ENCODE results near the gene CACNA2D4. TPM values are rescaled to one million over a fixed set of nuclear protein-coding genes. Genes with fewer than 3 reads are reported as not detected.

Gene CACNA2D4
- total and polyA plus RNA-seq, 2 of the 13 experiments (the other 11 are each of a cell fraction or from before 2014, with no cell fraction given) = 14.2 to 136 TPM

- TF ChIP-seq SPEN (CRISPR knock-in tag; IDR thresholded peaks at IDR 0.05; ENCODE audit: low read depth) (no peak), SALL1 (CRISPR knock-in tag; IDR thresholded peaks at IDR 0.05) (no peak)
These were observed 76.8 kb downstream of the CACNA2D4 start (continued) for GRCh38 chr12:1841586-1842182.

- H3K4me2 ChIP-seq (ENCODE audit: low read depth, low read length) = no peak overlapping the region
- BruUV-seq (replicated peaks) = no TSS peak
These were observed 77.4 kb downstream of the CACNA2D4 start for GRCh38 chr12:1840981-1841425.

More at GRCh38 chr12:1840981-1841425, 77.4 kb downstream of the CACNA2D4 start:
- peaks cover 56% of the 10 kb centered on the region for H3K4me1 ChIP-seq (ENCODE audit: insufficient read depth, low read length)
- no peak overlapping the region for H3K4me3 ChIP-seq (replicated peaks in 1 of 3; ENCODE audit: insufficient read depth in 1 of 3, low read depth in 2 of 3, low read length in 3 of 3)
- no peaks in the 10 kb centered on the region for H3K9me3 ChIP-seq (ENCODE audit: low read length)
- H4K20me1 ChIP-seq (ENCODE audit: insufficient read depth, low read length) = no peaks in the 10 kb centered on the region
- DNase-seq (ENCODE audit: low spot score) (no peak), ATAC-seq (no peak), FAIRE-seq (no peak)
- WGBS (ENCODE audit: low lambda C conversion rate) = 93% methylated on average over 14 of the region's 16 CpGs
- no peak overlapping the region for H3K27ac ChIP-seq (ENCODE audit: extremely low read length, insufficient read depth, low read length)
- intact Hi-C loops (cut with micrococcal nuclease; ENCODE audit: unreplicated experiment) = no loop called here
- CTCF ChIA-PET (ENCODE audit: low intra/inter-chr PET ratio, low total read pairs) = no interaction called here
- no peaks in the 10 kb centered on the region for H3K36me3 ChIP-seq (replicated peaks in 1 of 2; ENCODE audit: control insufficient read depth in 1 of 2, insufficient read depth in 2 of 2, low read length in 2 of 2)
- in situ Hi-C loops (cut with HindIII; ENCODE audit: extremely low pct_ligation_motif_present, low pct_unique_long_range_greater_than_20kb) = no loop called here
- H3K27me3 ChIP-seq (ENCODE audit: control insufficient read depth in 1 of 2, insufficient read depth in 2 of 2, low read length in 2 of 2) = peaks cover 7 to 22% of the 10 kb centered on the region in 2 experiments
- TF ChIP-seq ZNF407 (CRISPR knock-in tag; IDR thresholded peaks at IDR 0.05; ENCODE audit: not compliant biosample characterization) (no peak), REL (CRISPR knock-in tag; conservative IDR thresholded peaks at IDR 0.05) (no peak), ZNF546 (CRISPR knock-in tag; conservative IDR thresholded peaks at IDR 0.05) (no peak), SKI (IDR thresholded peaks at IDR 0.05; ENCODE audit: partially characterized antibody) (no peak), ZKSCAN1 (IDR thresholded peaks at IDR 0.05; ENCODE audit: low read length) (no peak), GMEB1 (CRISPR knock-in tag; IDR thresholded peaks at IDR 0.05; ENCODE audit: borderline replicate concordance) (no peak), ZNF251 (CRISPR knock-in tag; IDR thresholded peaks at IDR 0.05) (no peak)
- no peak overlapping the region for H2AFZ ChIP-seq (ENCODE audit: low read length)
- H3K79me2 ChIP-seq (ENCODE audit: insufficient read depth, low read length) = no peaks in the 10 kb centered on the region
- POLR2A ChIA-PET = no interaction called here
- H3K9ac ChIP-seq (ENCODE audit: insufficient read depth, low read depth, low read length) = no peak overlapping the region
